A172 (cell line): ENCODE measurements around the gene PDCD7. TPM values are rescaled to one million over a fixed set of nuclear protein-coding genes. Genes with fewer than 3 reads are reported as not detected.
"Not testable (repeated sequence)": the region's sequence is repeated elsewhere in the genome, so short reads cannot be mapped to it uniquely, and the experiment has no call there.

Experiments
- DNase-seq: peaks from one replicate; pipeline ENCODE4 v3.0.0-alpha.2; 2015; ENCODE audit warnings: low spot score
- total RNA-seq: library from RNA; depleted of rRNA; stranded (reverse); fragments of >200 nt; shearing (Covaris generic); gene quantifications from 2 replicates; pipeline ENCODE4 v1.2.3, GENCODE V29; 2014; rRNA removed

The PDCD7 gene, protein sequence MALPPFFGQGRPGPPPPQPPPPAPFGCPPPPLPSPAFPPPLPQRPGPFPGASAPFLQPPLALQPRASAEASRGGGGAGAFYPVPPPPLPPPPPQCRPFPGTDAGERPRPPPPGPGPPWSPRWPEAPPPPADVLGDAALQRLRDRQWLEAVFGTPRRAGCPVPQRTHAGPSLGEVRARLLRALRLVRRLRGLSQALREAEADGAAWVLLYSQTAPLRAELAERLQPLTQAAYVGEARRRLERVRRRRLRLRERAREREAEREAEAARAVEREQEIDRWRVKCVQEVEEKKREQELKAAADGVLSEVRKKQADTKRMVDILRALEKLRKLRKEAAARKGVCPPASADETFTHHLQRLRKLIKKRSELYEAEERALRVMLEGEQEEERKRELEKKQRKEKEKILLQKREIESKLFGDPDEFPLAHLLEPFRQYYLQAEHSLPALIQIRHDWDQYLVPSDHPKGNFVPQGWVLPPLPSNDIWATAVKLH
- 18.2 and 18.7 TPM in 2 replicates for total RNA-seq

DNA sequence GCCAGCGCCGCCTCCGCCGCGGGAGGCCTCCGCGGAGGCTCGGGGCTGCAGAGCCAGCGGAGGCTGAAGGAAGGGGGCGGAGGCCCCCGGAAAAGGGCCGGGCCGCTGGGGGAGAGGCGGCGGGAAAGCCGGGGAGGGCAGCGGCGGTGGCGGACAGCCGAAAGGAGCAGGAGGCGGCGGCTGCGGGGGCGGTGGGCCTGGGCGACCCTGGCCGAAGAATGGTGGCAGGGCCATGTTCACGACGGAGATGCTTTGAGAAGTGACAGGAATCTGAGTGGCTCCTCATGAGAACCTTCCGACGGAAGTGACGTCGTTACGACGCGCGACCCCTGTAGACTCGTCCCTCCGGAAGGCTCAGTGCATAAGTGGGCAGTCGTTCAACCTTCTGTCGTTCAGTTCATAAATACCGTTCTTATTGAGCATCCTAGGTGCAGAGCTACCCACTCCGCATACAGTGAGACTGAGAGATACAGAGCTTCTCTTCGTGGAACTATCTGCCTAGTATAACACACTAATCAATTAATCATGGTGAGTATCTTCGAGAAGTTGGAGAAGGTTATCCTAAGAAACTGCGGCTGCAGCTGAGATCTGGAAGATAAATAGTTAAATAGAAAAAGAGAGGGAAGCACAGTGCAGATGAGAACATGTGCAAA lies at the start of gene PDCD7:
Gene PDCD7, minus strand, starts transcription at position 261 of the 653 bp plus-strand sequence. Its CDS starts 27 bp downstream, at position 234.
- DNase-seq, result peak; percentile 90

DNA sequence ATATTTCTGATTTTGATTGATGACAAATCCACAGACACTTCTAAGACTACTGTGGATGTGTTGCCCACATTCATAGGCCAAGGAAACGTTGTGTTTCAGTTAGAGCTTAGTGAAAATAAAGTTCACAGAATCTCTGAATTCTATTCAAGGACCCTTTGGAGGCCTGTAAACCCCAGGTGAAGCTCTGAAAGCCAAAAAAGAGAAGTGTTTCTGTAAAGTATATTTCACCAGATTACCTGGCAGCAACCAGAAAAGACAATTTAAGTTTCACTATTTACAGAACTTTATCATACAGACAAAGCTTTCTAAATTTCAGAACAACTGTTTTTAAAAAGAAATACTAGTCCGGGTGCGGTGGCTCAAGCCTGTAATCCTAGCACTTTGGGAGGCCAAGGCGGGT lies 48.9 kb upstream of the PDCD7 start:
- no peak for DNase-seq

DNA sequence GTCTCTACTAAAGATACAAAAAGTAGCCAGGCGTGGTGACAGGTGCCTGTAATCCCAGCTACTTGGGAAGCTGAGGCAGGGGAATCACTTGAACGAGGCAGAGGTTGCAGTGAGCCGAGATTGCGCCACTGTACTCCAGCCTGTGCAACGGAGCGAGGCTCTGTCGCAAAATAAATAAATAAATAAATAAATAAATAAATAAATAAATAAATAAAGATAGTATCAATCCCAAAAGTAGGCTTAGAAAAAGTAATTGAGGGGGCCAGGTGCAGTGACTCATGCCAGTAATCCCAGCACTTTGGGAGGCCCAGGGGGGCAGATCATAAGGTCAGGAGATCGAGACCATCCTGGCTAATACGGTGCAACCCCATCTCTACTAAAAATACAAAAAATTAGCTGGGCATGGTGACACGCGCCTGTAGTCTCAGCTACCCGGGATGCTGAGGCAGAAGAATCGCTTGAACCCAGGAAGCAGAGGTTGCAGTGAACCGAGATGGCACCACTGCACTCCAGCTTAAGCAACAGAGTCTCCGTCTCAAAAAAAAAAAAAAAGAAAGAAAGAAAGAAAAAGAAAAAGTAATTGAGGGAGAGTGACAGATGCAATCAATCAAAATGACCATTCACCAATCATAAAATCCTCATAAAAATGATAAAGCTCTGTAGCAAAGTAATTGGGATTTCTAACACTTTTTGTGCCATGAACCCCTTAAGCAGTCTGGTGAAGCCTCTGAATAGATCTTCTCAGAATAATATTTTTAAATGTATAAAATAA lies 48.2 kb upstream of the PDCD7 start:
- DNase-seq, result not testable (repeated sequence)

DNA sequence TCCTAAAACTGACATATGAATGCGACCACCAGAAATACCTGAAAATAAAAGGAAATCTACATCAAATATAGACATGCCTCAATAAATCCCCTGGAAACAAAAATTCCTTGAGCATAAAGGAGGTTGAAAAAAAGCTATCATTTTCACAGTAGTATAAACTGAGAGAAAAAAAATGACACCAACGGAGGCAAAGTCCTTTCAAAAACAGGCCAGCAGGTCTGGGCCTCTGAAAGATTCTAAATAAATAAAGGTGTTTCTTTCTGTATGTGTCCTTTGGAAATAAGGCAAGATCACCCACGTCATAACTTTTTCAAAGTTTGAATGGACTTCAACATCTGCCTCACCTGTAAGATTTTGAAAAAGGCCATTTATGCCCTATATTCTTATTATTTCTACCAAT lies 46.6 kb upstream of the PDCD7 start:
- no peak for DNase-seq

DNA sequence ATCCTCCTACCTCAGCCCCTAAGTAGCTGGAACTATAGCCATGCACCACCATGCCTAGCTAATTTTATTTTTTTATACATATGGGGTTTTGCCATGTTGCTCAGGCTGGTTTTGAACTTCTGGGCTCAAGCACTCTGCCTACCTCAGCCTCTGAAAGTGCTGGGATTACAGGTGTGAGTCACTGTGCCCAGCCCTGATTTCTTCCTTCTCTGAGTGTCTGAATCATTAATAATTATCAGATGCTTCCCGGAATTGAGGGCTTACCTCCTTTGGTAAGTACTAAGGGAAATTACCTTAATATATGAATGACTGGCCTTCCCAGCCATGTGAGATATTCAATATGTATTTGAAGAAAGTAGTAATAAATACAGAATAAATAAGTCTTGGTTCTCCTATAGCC lies 44.3 kb upstream of the PDCD7 start:
- DNase-seq, result no peak

DNA sequence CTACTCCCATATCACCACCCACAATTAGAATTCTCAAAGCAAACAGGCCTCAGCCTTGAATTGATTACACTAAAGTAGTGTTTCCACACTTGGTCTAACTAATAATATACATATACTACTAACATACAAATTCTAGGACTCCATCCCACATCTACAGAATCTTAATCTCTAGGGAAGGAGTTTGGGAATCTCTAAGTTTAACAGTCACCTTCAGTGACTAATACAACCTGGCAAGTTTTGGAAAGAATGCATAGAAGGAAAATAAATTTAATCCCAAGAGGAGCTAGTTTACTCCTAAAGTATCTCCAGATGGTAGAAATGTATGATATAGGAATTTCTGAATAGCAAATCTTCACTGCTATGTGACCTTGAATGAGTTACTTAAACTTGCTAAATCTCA lies 42.4 kb upstream of the PDCD7 start:
- no peak for DNase-seq

DNA sequence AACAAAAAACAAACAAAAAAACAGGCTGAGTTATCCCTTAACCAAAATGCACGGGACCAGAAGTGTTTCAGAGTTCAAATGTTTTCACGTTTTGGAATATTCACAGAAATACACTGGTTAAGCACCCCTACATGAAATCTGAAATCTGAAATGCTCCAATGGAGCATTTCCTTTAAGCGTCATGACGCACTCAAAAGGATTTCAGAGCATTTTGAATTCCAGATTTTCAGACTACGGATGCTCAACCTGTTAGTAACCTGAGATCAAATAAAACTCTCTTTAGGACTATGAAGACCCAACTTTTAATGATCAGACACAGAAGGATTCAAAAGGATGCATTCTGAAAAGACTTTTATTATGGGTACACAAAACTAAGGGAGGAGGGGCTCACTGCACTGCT lies 41.9 kb upstream of the PDCD7 start:
- no peak for DNase-seq

DNA sequence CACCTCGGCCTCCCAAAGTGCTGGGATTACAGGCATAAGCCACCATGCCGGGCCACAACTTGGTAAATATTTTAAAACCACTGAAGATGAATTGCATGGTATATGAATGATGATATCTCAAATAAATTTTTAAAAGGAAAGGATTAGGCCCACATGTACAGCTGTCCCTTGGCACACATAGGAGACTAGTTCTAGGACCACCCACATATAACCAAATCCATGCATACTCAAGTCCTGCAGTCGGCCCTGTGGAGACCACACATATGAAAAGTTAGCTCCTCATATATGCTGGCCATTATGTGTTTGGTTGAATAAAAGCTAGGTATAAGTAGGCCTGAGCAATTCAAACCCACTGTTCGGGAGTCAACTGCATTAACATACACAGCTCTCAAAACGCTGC lies 40.9 kb upstream of the PDCD7 start:
- DNase-seq, result no peak

DNA sequence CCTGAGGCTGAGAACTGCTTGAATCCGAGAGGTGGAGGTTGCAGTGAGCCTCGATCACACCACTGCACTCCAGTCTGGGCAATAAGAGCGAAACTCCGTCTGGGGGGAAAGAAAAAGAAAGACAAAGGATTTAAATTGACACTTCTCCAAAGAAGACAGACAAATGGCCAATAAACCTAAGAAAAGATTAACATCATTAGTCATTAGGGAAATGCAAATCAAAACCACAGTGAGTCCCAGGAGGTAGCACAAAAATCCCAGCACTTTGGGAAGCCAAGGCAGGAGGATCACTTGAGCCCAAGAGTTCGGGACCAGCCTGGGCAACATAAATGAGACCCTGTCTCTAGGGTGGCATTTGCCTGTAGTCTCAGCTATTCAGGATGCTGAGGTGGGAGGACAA lies 38.9 kb upstream of the PDCD7 start:
- no peak for DNase-seq

DNA sequence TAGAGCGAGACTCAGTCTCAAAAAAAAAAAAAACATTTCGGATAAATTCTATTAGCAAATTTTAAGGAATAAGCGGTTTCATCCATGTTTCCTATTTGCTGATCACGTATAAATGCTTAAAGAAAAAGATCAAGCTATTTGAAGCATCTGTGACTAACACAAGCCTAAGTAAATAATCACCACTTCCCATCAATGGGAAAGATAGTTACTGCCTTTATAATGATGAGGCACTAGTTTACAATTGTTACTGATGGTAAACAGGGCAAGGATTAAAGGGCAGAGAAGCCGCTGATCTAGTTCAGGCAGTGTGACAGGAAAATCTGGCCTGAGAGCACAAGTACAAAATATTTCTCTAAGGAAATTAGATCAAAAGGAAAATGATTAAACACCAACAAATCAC lies 37.8 kb upstream of the PDCD7 start:
- DNase-seq, result no peak

DNA sequence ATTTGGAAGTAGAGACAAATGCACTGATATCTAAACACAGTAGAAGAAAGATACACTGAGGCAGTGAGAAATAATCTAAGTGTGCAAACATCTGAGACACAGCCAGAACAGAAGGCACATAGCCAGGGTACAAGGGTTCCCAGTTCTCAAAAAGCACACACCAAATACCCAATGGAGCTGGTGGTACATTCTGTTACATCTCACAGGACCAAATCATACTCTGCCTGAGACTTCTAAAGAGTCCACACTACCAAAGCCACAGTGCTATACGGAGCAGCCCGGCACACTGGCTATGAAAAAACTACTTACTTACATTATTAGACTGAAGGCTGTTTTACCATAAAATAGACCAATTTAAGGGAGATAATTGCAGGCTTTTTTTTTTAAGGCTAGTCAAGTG lies 32.3 kb upstream of the PDCD7 start:
- no peak for DNase-seq

DNA sequence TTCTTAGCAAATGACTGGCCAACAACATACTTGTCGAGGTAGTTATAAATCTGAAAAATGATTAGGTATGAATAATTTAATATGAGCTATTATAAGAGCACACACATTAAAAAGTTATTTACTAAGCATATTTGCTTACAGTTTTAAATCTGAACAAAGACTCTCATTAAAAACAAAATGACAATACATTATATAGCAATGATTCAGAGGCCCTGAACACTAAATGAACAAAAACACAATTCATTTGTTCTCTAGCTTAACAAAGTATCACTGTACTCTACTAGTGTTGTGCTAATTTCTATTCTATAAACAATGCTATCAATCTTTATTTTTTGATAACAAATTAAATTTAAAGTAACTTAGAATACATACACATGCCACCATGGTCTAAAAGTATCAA lies 30.5 kb upstream of the PDCD7 start:
- no peak for DNase-seq

DNA sequence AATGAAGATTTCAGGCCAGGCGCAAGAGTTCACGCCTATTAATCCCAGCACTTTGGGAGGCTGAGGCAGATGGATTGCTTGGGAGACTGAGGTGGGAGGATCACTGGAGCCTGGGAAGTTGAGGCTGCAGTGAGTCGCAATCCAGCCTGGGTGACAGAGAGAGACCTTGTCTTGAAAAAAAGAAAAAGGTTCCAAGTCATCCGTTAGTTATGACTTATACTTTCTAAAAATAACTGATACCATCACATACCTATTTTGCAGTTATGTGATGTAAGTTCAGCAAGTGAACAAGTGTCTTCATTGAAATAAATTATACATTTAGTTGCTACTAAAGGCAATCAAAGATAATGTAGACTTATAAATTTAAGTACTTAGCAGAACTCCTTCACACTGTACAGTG lies 29.4 kb upstream of the PDCD7 start:
- DNase-seq, result no peak

DNA sequence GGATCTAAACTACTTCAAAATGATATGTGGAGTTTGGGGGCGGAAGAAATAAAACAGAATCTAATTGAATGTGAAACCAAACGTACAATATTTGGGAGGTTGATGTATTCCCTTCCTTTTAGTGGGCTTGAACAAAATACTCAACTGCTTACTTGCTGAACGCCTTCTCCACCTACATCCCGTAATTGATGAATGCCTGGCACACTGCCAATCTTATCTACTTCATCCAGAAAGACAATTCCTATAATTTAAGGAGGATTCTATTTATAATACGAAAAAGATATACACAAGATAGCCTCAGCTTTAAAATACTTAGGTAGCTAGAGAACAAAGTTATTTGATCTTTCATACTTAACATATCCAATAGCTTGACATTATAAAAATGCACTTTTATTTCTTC lies 23.1 kb upstream of the PDCD7 start:
- DNase-seq, result no peak

DNA sequence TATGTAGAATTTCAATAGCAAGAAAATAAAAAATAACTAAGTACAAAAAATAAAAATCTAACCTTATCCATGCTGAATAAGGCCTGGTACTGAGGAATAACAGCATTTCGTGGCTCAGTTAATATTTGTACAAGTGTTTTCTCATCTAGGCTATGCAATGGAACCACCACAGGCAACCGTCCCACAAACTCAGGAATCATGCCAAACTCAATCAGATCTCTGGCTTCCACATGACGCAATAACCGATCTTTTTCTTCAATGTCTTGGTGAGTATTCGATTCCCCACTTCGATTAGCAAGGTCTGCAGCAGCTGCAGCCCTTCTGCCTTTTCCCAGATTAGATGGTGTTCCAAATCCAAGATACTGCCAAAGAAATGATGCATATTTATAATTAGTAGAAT lies 21.1 kb upstream of the PDCD7 start:
- DNase-seq, result no peak

DNA sequence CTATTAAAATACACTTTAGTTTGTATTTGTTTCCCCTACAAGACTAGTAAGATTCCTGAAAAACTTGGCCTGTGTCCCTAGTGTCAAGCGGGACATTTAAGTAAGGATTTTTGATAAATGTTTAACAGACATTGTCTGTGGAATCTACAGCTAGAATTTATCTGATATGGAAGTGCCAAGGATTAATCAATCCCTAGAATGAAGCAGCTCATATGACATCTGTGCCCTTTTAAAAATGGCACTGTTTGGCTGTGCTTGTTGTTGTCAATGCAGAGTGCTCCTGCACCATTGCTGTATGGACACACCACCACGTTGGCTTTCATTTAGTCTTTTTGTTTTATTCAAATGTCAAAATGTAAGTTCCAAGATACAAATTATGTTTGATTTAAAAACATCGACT lies 14.3 kb upstream of the PDCD7 start:
- DNase-seq, result no peak

DNA sequence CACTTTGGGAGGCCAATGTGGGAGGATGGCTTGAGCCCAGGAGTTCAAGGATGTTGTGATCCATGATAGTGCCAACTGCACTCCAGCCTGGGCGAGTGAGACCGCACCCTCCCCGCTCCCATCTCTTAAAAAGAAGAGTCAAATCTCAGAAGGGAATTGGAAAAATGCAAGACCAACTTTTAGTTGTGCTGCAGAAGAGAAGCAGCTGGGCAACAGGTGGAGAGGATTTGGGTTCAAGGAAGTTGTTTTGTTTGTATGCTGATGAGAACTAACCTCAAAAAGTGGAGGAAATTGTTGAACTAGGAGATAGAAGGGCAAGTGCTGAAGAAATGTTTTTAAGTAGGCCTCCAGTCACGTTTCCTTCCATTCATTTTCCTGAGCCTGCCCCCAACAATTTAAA lies 12.8 kb upstream of the PDCD7 start:
- DNase-seq, result no peak

DNA sequence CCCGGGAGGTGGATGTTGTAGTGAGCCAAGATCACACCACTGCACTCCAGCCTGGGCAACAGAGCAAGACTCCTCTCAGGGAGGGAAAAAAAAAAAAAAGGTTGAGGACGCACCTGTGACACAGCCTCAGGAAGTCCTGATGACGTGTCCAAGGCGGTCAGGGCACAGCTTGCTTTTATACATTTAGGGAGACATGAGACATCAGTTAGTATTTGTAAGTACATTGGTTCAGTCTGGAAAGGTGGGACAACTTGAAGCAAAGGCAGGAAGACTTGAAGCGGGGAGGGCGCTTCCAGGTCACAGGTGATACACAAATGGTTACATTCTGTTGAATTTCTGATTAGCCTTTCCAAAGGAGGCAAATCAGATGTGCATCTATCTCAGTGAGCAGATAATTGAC lies 5.0 kb upstream of the PDCD7 start:
- DNase-seq, result not testable (repeated sequence)

DNA sequence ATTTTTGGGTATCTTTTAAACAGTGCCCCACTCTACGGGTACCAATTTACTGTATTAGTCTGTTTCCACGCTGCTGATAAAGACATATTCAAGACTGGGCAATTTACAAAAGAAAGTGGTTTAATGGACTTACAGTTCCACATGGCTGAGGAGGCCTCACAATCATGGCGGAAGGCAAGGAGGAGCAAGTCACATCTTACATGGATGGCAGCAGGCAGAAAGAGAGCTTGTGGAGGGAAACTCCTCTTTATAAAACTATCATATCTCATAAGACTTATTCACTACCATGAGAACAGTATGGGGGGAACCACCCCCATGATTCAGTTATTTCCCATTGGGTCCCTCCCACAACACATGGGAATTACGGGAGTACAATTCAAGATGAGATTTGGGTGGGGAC lies 4.3 kb upstream of the PDCD7 start:
- DNase-seq, result not testable (repeated sequence)

DNA sequence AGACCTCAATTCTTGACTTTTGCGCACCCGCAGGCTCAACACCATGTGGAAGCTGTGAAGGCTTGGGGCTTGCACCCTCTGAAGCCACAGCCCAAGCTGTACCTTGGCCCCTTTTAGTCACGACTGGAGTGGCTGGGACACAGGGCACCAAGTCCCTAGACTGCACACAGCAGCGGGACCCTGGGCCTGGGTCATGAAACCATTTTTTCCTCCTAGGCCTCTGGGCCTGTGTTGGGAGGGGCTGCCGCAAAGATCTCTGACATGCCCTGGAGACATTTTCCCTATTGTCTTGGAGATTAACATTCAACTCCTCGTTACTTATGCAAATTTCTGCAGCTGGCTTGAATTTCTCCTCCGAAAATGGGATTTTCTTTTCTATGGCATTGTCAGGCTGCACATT lies 3.5 kb upstream of the PDCD7 start:
- not testable (repeated sequence) for DNase-seq

DNA sequence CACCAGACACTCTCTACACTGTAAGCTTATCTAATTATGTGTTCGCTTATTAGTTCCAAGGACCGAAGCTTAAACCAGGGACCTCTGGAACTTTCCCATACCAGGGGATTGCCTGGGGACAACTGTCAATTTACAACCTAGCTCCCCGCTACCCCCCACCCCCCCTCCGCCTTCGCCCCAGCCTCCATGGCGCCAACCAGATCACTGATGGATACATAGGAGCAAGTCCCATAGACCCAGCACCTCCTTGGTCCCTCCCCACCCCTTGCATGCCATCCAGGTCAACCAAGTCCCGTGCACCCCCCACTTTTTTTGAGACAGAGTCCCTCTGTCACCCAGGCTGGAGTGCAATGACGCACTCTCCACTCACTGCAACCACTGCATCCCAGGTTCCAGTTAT lies 930 bp upstream of the PDCD7 start:
- no peak for DNase-seq

DNA sequence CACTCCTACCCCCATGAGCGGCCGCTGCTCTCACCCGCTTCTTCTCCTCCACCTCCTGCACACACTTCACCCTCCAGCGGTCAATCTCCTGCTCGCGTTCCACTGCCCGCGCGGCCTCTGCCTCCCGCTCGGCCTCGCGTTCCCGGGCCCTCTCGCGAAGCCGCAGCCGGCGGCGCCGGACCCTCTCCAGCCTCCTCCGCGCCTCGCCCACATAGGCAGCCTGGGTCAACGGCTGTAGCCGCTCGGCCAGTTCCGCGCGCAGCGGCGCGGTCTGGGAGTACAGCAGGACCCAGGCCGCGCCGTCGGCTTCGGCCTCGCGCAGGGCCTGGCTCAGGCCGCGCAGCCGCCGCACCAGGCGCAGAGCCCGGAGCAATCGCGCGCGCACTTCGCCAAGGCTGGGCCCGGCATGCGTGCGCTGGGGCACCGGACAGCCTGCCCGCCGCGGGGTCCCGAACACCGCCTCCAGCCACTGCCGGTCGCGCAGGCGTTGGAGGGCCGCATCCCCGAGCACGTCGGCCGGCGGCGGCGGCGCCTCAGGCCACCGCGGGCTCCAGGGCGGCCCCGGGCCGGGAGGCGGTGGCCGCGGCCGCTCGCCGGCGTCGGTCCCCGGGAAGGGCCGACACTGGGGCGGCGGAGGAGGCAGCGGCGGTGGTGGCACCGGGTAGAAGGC lies 595 bp downstream of the PDCD7 start:
- DNase-seq, result no peak
